Loucy (cell line): ENCODE data around the gene XDH.

Source experiments
- EZH2phosphoT487 ChIP-seq: fragments of 200-600 bp; IDR thresholded peaks from 2 replicates; pipeline ENCODE4 v1.6.1; 2018; ENCODE audit warnings: antibody characterized with exemption, mild to moderate bottlenecking, moderate library complexity, borderline replicate concordance
- TF ChIP-seq, protein P1 (sequence below): fragments of 200-600 bp; sonication (generic); conservative IDR thresholded peaks from 2 replicates; pipeline ENCODE4 v1.5.1; 2014; ENCODE audit warnings: mild to moderate bottlenecking, antibody characterized with exemption, low read length

DNA sequence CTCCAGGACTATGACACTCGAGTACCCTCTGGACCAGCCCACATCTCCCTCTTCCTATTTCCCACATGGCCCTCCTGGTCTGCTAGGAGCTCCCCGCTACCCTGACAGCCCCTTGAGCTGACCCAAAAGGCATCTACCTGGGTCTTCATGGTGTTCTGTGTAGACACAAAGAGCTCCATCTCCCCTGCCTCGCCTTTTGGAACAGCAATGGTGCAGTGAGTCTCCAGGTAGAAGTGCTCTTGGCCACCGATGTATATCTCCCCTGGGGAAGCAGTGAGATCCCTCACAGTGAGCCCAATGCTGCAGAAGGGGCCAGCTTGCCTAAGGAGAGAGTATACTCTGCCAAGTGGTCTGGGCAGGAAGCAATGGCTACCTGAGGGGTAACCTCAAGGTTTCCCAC lies 47.8 kb downstream of the XDH start:
- TF ChIP-seq, protein P1, sequence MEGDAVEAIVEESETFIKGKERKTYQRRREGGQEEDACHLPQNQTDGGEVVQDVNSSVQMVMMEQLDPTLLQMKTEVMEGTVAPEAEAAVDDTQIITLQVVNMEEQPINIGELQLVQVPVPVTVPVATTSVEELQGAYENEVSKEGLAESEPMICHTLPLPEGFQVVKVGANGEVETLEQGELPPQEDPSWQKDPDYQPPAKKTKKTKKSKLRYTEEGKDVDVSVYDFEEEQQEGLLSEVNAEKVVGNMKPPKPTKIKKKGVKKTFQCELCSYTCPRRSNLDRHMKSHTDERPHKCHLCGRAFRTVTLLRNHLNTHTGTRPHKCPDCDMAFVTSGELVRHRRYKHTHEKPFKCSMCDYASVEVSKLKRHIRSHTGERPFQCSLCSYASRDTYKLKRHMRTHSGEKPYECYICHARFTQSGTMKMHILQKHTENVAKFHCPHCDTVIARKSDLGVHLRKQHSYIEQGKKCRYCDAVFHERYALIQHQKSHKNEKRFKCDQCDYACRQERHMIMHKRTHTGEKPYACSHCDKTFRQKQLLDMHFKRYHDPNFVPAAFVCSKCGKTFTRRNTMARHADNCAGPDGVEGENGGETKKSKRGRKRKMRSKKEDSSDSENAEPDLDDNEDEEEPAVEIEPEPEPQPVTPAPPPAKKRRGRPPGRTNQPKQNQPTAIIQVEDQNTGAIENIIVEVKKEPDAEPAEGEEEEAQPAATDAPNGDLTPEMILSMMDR: no peak
- no peak for TF ChIP-seq EZH2phosphoT487
